ENCODE data around the gene HRG. TPM values are rescaled to one million over a fixed set of nuclear protein-coding genes. Genes with fewer than 3 reads are reported as not detected.

HRG gene
- polyA plus RNA-seq, 3 donors, result not detected

GRCh38 chr3:186635532-186635931 is 30.3 kb upstream of the HRG start:
- intact Hi-C loops (cut with micrococcal nuclease), result no loop called here
- H3K4me3 Mint-ChIP-seq, result no peak overlapping the region
- Histone ChIP-seq H3K27me3 (ENCODE audit: control insufficient read depth in 2 of 2, insufficient read depth in 2 of 2, low read length in 2 of 2) (no peaks in the 10 kb centered on the region), H4K20me1 (ENCODE audit: insufficient read depth, low read length) (no peaks in the 10 kb centered on the region), H3K36me3 (replicated peaks in 1 of 2; ENCODE audit: control insufficient read depth in 1 of 2, insufficient read depth in 2 of 2, low read length in 2 of 2) (no peaks in the 10 kb centered on the region), H3K4me2 (replicated peaks; ENCODE audit: extremely low read depth, low read length, poor library complexity, severe bottlenecking) (no peak overlapping the region), H3K27ac (ENCODE audit: low read depth in 1 of 2, low read length in 2 of 2) (no peak overlapping the region), H3K9me3 (replicated peaks in 1 of 2; ENCODE audit: control insufficient read depth in 1 of 2, insufficient read depth in 1 of 2, low read length in 2 of 2) (no peaks in the 10 kb centered on the region), H3K9ac (ENCODE audit: insufficient read depth, low read length, poor library complexity, severe bottlenecking) (no peak overlapping the region), H3K79me2 (ENCODE audit: insufficient read depth, low read length) (no peaks in the 10 kb centered on the region), H3K4me3 (replicated peaks in 1 of 3; ENCODE audit: low read depth in 2 of 3, low read length in 3 of 3) (no peak overlapping the region), H2AFZ (ENCODE audit: insufficient read depth, low read depth, low read length, poor library complexity, severe bottlenecking) (no peak overlapping the region), H3K4me1 (ENCODE audit: control insufficient read depth in 1 of 2, insufficient read depth in 2 of 2, low read length in 2 of 2) (no peaks in the 10 kb centered on the region)
- no peak for TF ChIP-seq CTCF (IDR thresholded peaks at IDR 0.05)
- H3K36me3 Mint-ChIP-seq, result no peaks in the 10 kb centered on the region
- no peak overlapping the region for H3K27ac Mint-ChIP-seq
- no CpG with 5 or more reads among the region's 3 CpGs for WGBS (ENCODE audit: insufficient coverage)
- H3K4me1 Mint-ChIP-seq, result no peaks in the 10 kb centered on the region
- H3K9me3 Mint-ChIP-seq, result peaks cover 0 to 6% (median 0%) of the 10 kb centered on the region in 7 donors
- DNase-seq, result no peak
- H3K27me3 Mint-ChIP-seq (ENCODE audit: low read depth in 3 of 3), result peaks cover 4 to 12% (median 7%) of the 10 kb centered on the region in 3 donors

- Mint-ChIP-seq H3K27me3 (ENCODE audit: low read depth in 3 of 3) (peaks cover 2 to 8% (median 7%) of the 10 kb centered on the region in 3 donors), H3K4me3 (no peak overlapping the region), H3K36me3 (no peaks in the 10 kb centered on the region), H3K4me1 (no peaks in the 10 kb centered on the region), H3K27ac (no peak overlapping the region), H3K9me3 (peaks cover 0 to 6% (median 2%) of the 10 kb centered on the region in 7 donors)
- intact Hi-C loops (cut with micrococcal nuclease), result no loop called here
- H3K27me3 ChIP-seq (ENCODE audit: control insufficient read depth in 2 of 2, insufficient read depth in 2 of 2, low read length in 2 of 2), result no peaks in the 10 kb centered on the region
- TF ChIP-seq CTCF (IDR thresholded peaks at IDR 0.05), result no peak
- no peak overlapping the region for H3K4me3 ChIP-seq (replicated peaks in 1 of 3; ENCODE audit: low read depth in 2 of 3, low read length in 3 of 3)
- 86% methylated on average over 6 of the region's 7 CpGs for WGBS (ENCODE audit: insufficient coverage)
- H3K4me2 ChIP-seq (replicated peaks; ENCODE audit: extremely low read depth, low read length, poor library complexity, severe bottlenecking), result no peak overlapping the region
- H3K4me1 ChIP-seq (ENCODE audit: control insufficient read depth in 1 of 2, insufficient read depth in 2 of 2, low read length in 2 of 2), result no peaks in the 10 kb centered on the region
- H3K36me3 ChIP-seq (replicated peaks in 1 of 2; ENCODE audit: control insufficient read depth in 1 of 2, insufficient read depth in 2 of 2, low read length in 2 of 2), result no peaks in the 10 kb centered on the region
- no peaks in the 10 kb centered on the region for H4K20me1 ChIP-seq (ENCODE audit: insufficient read depth, low read length)
- no peak overlapping the region for H3K27ac ChIP-seq (ENCODE audit: low read depth in 1 of 2, low read length in 2 of 2)
- H2AFZ ChIP-seq (ENCODE audit: insufficient read depth, low read depth, low read length, poor library complexity, severe bottlenecking), result no peak overlapping the region
- DNase-seq, result no peak
- H3K79me2 ChIP-seq (ENCODE audit: insufficient read depth, low read length), result no peaks in the 10 kb centered on the region
- H3K9ac ChIP-seq (ENCODE audit: insufficient read depth, low read length, poor library complexity, severe bottlenecking), result no peak overlapping the region
- no peaks in the 10 kb centered on the region for H3K9me3 ChIP-seq (replicated peaks in 1 of 2; ENCODE audit: control insufficient read depth in 1 of 2, insufficient read depth in 1 of 2, low read length in 2 of 2)
These were observed 29.3 kb upstream of the HRG start for GRCh38 chr3:186636536-186636935.
